ENCODE results near the gene ELSPBP1. TPM values are rescaled to one million over a fixed set of nuclear protein-coding genes. Genes with fewer than 3 reads are reported as not detected.
"Not testable (repeated sequence)": the region's sequence is repeated elsewhere in the genome, so short reads cannot be mapped to it uniquely, and the experiment has no call there.

ELSPBP1 gene
- total RNA-seq, 1 donor = not detected

GRCh38 chr19:48053856-48054255 is 59.4 kb downstream of the ELSPBP1 start:
- no peak for TF ChIP-seq CTCF (IDR thresholded peaks at IDR 0.05; ENCODE audit: insufficient read depth, low read depth, low read length)
- no peak overlapping the region for H3K4me3 ChIP-seq (ENCODE audit: low read depth, low read length)
- DNase-seq (ENCODE audit: low read depth) = no peak

GRCh38 chr19:48059331-48059730 is 64.9 kb downstream of the ELSPBP1 start:
- TF ChIP-seq CTCF (IDR thresholded peaks at IDR 0.05; ENCODE audit: insufficient read depth, low read depth, low read length) = no peak
- no peak overlapping the region for H3K4me3 ChIP-seq (ENCODE audit: low read depth, low read length)
- no peak for DNase-seq (ENCODE audit: low read depth)

- no peak for DNase-seq (ENCODE audit: low read depth)
- H3K4me3 ChIP-seq (ENCODE audit: low read depth, low read length) = no peak overlapping the region
- no peak for TF ChIP-seq CTCF (IDR thresholded peaks at IDR 0.05; ENCODE audit: insufficient read depth, low read depth, low read length)
Observed at GRCh38 chr19:48060381-48060780, 65.9 kb downstream of the ELSPBP1 start.

GRCh38 chr19:48061401-48062344 is 67.2 kb downstream of the ELSPBP1 start:
- no peak overlapping the region for H3K4me3 ChIP-seq (ENCODE audit: low read depth, low read length)
- DNase-seq (ENCODE audit: low read depth) = no peak
- no peak for TF ChIP-seq CTCF (IDR thresholded peaks at IDR 0.05; ENCODE audit: insufficient read depth, low read depth, low read length)

- no peak overlapping the region for H3K4me3 ChIP-seq (ENCODE audit: low read depth, low read length)
- no peak for TF ChIP-seq CTCF (IDR thresholded peaks at IDR 0.05; ENCODE audit: insufficient read depth, low read depth, low read length)
- peak; percentile 25 for DNase-seq (ENCODE audit: low read depth)
Observed at GRCh38 chr19:48064509-48064908, 70.1 kb downstream of the ELSPBP1 start.

- H3K4me3 ChIP-seq (ENCODE audit: low read depth, low read length) = no peak overlapping the region
- TF ChIP-seq CTCF (IDR thresholded peaks at IDR 0.05; ENCODE audit: insufficient read depth, low read depth, low read length) = no peak
- no peak for DNase-seq (ENCODE audit: low read depth)
Observed at GRCh38 chr19:48069435-48069834, 75.0 kb downstream of the ELSPBP1 start.

- not testable (repeated sequence) for DNase-seq (ENCODE audit: low read depth); H3K4me3 ChIP-seq (ENCODE audit: low read depth, low read length)
Observed at GRCh38 chr19:48070177-48070769, 75.8 kb downstream of the ELSPBP1 start.

Measured in fibroblast of villous mesenchyme (primary cell).